ENCODE results near the gene GK2. TPM values are rescaled to one million over a fixed set of nuclear protein-coding genes. Genes with fewer than 3 reads are reported as not detected.

Gene GK2
- total RNA-seq, 1 experiment from 2014 or later, result not detected

GRCh38 chr4:79396794-79397193 is 11.2 kb downstream of the GK2 start:
- no TSS peak for BruUV-seq (replicated peaks)
- intact Hi-C loops (cut with micrococcal nuclease; ENCODE audit: unreplicated experiment), result no loop called here
- no peak for ATAC-seq

DNA sequence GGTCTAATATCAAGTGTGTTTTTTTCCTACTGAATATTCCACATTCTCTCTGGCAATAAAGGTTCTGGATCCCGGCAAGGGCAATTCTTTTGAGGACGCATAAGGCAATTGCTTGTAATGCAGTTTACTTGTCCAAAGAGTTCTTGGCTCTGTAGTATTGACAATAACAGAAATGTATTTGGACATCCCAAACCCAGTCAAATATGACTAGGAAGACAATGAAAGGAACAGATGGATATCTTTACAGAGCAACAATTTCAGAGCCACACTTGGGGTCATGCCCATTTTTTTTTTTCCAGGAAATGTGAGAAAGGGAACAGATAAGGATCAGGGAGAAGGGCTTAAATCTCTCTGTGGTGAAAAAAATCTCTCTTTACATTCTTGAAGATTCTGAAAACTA is 12.2 kb downstream of the GK2 start:
- POLR2A ChIA-PET, result no interaction called here
- DNase-seq (ENCODE audit: low read depth, low spot score) (no peak), ATAC-seq (no peak)
- Histone ChIP-seq H3K4me1 (ENCODE audit: control insufficient read depth, insufficient read depth, low read length) (no peaks in the 10 kb centered on the region), H3K9me3 (ENCODE audit: control insufficient read depth, insufficient read depth, low read depth, low read length) (no peaks in the 10 kb centered on the region), H3K27ac (ENCODE audit: low read length) (no peak overlapping the region), H3K4me3 (ENCODE audit: low read depth in 2 of 2, low read length in 2 of 2) (no peak overlapping the region), H3K36me3 (ENCODE audit: control insufficient read depth, insufficient read depth, low read length) (no peaks in the 10 kb centered on the region), H3K27me3 (ENCODE audit: control insufficient read depth, insufficient read depth, low read length) (no peaks in the 10 kb centered on the region)
- in situ Hi-C loops (cut with HindIII; ENCODE audit: low pct_unique_long_range_greater_than_20kb, low sequenced_read_pairs) (no loop called here), intact Hi-C loops (cut with micrococcal nuclease; ENCODE audit: unreplicated experiment) (no loop called here)
- CTCF ChIA-PET, result no interaction called here
- BruUV-seq (replicated peaks), result no TSS peak
- TF ChIP-seq TCF7L2 (IDR thresholded peaks at IDR 0.05; ENCODE audit: low read depth, low read length), result no peak
- TF ChIP-seq SIN3A (IDR thresholded peaks at IDR 0.05; ENCODE audit: borderline replicate concordance, insufficient read depth, low read depth, low read length), result no peak
- TF ChIP-seq POLR2AphosphoS5 (IDR thresholded peaks at IDR 0.05; ENCODE audit: low read depth, low read length), result no peak
- TF ChIP-seq, protein P1, sequence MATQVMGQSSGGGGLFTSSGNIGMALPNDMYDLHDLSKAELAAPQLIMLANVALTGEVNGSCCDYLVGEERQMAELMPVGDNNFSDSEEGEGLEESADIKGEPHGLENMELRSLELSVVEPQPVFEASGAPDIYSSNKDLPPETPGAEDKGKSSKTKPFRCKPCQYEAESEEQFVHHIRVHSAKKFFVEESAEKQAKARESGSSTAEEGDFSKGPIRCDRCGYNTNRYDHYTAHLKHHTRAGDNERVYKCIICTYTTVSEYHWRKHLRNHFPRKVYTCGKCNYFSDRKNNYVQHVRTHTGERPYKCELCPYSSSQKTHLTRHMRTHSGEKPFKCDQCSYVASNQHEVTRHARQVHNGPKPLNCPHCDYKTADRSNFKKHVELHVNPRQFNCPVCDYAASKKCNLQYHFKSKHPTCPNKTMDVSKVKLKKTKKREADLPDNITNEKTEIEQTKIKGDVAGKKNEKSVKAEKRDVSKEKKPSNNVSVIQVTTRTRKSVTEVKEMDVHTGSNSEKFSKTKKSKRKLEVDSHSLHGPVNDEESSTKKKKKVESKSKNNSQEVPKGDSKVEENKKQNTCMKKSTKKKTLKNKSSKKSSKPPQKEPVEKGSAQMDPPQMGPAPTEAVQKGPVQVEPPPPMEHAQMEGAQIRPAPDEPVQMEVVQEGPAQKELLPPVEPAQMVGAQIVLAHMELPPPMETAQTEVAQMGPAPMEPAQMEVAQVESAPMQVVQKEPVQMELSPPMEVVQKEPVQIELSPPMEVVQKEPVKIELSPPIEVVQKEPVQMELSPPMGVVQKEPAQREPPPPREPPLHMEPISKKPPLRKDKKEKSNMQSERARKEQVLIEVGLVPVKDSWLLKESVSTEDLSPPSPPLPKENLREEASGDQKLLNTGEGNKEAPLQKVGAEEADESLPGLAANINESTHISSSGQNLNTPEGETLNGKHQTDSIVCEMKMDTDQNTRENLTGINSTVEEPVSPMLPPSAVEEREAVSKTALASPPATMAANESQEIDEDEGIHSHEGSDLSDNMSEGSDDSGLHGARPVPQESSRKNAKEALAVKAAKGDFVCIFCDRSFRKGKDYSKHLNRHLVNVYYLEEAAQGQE (IDR thresholded peaks at IDR 0.05; ENCODE audit: insufficient read depth in 1 of 2, low read depth in 2 of 2, low read length in 1 of 2), result no peak
- TF ChIP-seq, protein P2, sequence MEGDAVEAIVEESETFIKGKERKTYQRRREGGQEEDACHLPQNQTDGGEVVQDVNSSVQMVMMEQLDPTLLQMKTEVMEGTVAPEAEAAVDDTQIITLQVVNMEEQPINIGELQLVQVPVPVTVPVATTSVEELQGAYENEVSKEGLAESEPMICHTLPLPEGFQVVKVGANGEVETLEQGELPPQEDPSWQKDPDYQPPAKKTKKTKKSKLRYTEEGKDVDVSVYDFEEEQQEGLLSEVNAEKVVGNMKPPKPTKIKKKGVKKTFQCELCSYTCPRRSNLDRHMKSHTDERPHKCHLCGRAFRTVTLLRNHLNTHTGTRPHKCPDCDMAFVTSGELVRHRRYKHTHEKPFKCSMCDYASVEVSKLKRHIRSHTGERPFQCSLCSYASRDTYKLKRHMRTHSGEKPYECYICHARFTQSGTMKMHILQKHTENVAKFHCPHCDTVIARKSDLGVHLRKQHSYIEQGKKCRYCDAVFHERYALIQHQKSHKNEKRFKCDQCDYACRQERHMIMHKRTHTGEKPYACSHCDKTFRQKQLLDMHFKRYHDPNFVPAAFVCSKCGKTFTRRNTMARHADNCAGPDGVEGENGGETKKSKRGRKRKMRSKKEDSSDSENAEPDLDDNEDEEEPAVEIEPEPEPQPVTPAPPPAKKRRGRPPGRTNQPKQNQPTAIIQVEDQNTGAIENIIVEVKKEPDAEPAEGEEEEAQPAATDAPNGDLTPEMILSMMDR (IDR thresholded peaks at IDR 0.05), result no peak

More at GRCh38 chr4:79396794-79397193, 11.2 kb downstream of the GK2 start:
- Histone ChIP-seq H3K36me3 (ENCODE audit: control insufficient read depth, insufficient read depth, low read length) (no peaks in the 10 kb centered on the region), H3K9me3 (ENCODE audit: control insufficient read depth, insufficient read depth, low read depth, low read length) (no peaks in the 10 kb centered on the region), H3K4me3 (ENCODE audit: low read depth in 2 of 2, low read length in 2 of 2) (no peak overlapping the region), H3K27ac (ENCODE audit: low read length) (no peak overlapping the region), H3K27me3 (ENCODE audit: control insufficient read depth, insufficient read depth, low read length) (no peaks in the 10 kb centered on the region), H3K4me1 (ENCODE audit: control insufficient read depth, insufficient read depth, low read length) (no peaks in the 10 kb centered on the region)
- DNase-seq (ENCODE audit: low read depth, low spot score), result no peak
- TF ChIP-seq POLR2AphosphoS5 (IDR thresholded peaks at IDR 0.05; ENCODE audit: low read depth, low read length) (no peak), SIN3A (IDR thresholded peaks at IDR 0.05; ENCODE audit: borderline replicate concordance, insufficient read depth, low read depth, low read length) (no peak), TCF7L2 (IDR thresholded peaks at IDR 0.05; ENCODE audit: low read depth, low read length) (no peak)
- TF ChIP-seq, protein P1 (IDR thresholded peaks at IDR 0.05; ENCODE audit: insufficient read depth in 1 of 2, low read depth in 2 of 2, low read length in 1 of 2), result no peak
- TF ChIP-seq, protein P2 (IDR thresholded peaks at IDR 0.05), result no peak
- ChIA-PET POLR2A (no interaction called here), CTCF (no interaction called here)
- in situ Hi-C loops (cut with HindIII; ENCODE audit: low pct_unique_long_range_greater_than_20kb, low sequenced_read_pairs), result no loop called here
